ENCODE measurements around the gene TMEM184A. TPM values are rescaled to one million over a fixed set of nuclear protein-coding genes. Genes with fewer than 3 reads are reported as not detected.

The TMEM184A gene
- total and polyA plus RNA-seq, 2 of the 8 experiments (the other 6 are each of a cell fraction or from before 2014, with no cell fraction given), result 1.8 to 2.1 TPM

- H3K36me3 ChIP-seq (ENCODE audit: control insufficient read depth in 2 of 4, insufficient read depth in 4 of 4, low read length in 3 of 4), result no peaks in the 10 kb centered on the region; a peak in 1 of 8 replicates
- H3K18ac ChIP-seq (ENCODE audit: extremely low read depth, low read length), result no peak overlapping the region
- no peaks in the 10 kb centered on the region for H3K23me2 ChIP-seq (ENCODE audit: low read depth, low read length)
- H3K79me1 ChIP-seq (ENCODE audit: low read depth, low read length), result no peaks in the 10 kb centered on the region
- no peak overlapping the region for H2BK20ac ChIP-seq (ENCODE audit: low read length)
- H4K5ac ChIP-seq (ENCODE audit: insufficient read length, low read depth, low read length), result no peak overlapping the region
- H2AFZ ChIP-seq (ENCODE audit: low read length), result no peak overlapping the region
- H3K27me3 ChIP-seq (replicated peaks in 1 of 4; ENCODE audit: control insufficient read depth in 3 of 4, extremely low read depth in 1 of 4, insufficient read depth in 3 of 4, low read length in 3 of 4), result no peaks in the 10 kb centered on the region
- ChIA-PET CTCF (ENCODE audit: partially characterized antibody) (interaction anchor here (0.8 to 3.2 kb wide), 8 partner anchors 7 to 105 kb away, joined by 3 to 18 read pairs (median 4); no protein-coding TSS in a partner anchor), POLR2A (ENCODE audit: partially characterized antibody) (interaction anchor here (1.0 to 2.3 kb wide), 2 partner anchors 16 to 24 kb away, joined by 6 to 8 read pairs; no protein-coding TSS in a partner anchor)
- H4K20me1 ChIP-seq (replicated peaks in 1 of 2; ENCODE audit: control insufficient read depth in 1 of 2, insufficient read depth in 2 of 2, low read length in 2 of 2), result no peaks in the 10 kb centered on the region
- no peak overlapping the region for H3K4ac ChIP-seq (replicated peaks; ENCODE audit: insufficient read length, low read depth, low read length)
- no peak overlapping the region; the same call in 1 of the 2 replicates for H3K27ac ChIP-seq (ENCODE audit: low read depth, low read length)
- H3K23ac ChIP-seq (ENCODE audit: insufficient read length), result no peak overlapping the region
- no peak overlapping the region for H3K9ac ChIP-seq (replicated peaks in 1 of 4; ENCODE audit: extremely low read depth in 1 of 4, low read depth in 3 of 4, low read length in 3 of 4)
- H3K56ac ChIP-seq (replicated peaks; ENCODE audit: insufficient read length, low read depth, low read length), result no peak overlapping the region
- H2BK120ac ChIP-seq (replicated peaks; ENCODE audit: low read depth, low read length), result no peak overlapping the region
- H2BK5ac ChIP-seq (ENCODE audit: low read depth, low read length), result 0 out of 2 replicates have a peak overlapping the region, but pooled peaks have one; percentile 16
- H3K4me3 ChIP-seq (ENCODE audit: extremely low read depth in 1 of 4, insufficient read depth in 2 of 4, low read depth in 3 of 4, low read length in 4 of 4), result no peak overlapping the region
- H3K4me2 ChIP-seq (ENCODE audit: insufficient read depth in 1 of 2, low read depth in 2 of 2, low read length in 2 of 2), result no peak overlapping the region
- H4K91ac ChIP-seq (replicated peaks; ENCODE audit: insufficient read length, low read length), result peak overlapping the region; percentile 5
- no peak overlapping the region for H3K14ac ChIP-seq (ENCODE audit: insufficient read length)
- peak overlapping the region; percentile 28; the same call in 1 of the 2 replicates for H4K8ac ChIP-seq (ENCODE audit: extremely low read depth, insufficient read depth, low read length)
- no peak for DNase-seq (ENCODE audit: low read depth in 1 of 2, low spot score in 2 of 2)
- H2AK5ac ChIP-seq (ENCODE audit: low read depth, low read length), result no peak overlapping the region
- FAIRE-seq, result no peak
- peak overlapping the region; percentile 75; the same call in 1 of the 2 replicates for H2BK12ac ChIP-seq (ENCODE audit: low read depth, low read length)
- WGBS, 2 experiments (ENCODE audit: extremely low coverage in 1 of 2, insufficient coverage in 1 of 2, insufficient read length in 1 of 2, insufficient replicate concordance in 2 of 2, low coverage in 1 of 2, low lambda C conversion rate in 2 of 2, missing lambda C conversion rate in 1 of 2), result 89% methylated on average over 28 of the region's 28 CpGs; no CpG with 5 or more reads in 1 of the 2 experiments
- H3K4me1 ChIP-seq (replicated peaks in 1 of 4; ENCODE audit: control insufficient read depth in 3 of 4, insufficient read depth in 4 of 4, low read length in 3 of 4), result peaks cover 0 to 14% (median 10%) of the 10 kb centered on the region in 4 experiments; a peak in 6 of 7 replicates
- no peak for TF ChIP-seq SRF (IDR thresholded peaks at IDR 0.05; ENCODE audit: low read depth, low read length)
- no peak for TF ChIP-seq GTF2F1 (IDR thresholded peaks at IDR 0.05; ENCODE audit: borderline replicate concordance, low read depth, low read length)
- TF ChIP-seq EP300 (IDR thresholded peaks at IDR 0.05; ENCODE audit: borderline replicate concordance in 1 of 2, low read depth in 2 of 2, low read length in 2 of 2), result no peak
- TF ChIP-seq CBX8 (IDR thresholded peaks at IDR 0.05; ENCODE audit: borderline replicate concordance, low read depth, low read length), result no peak
- no peak for TF ChIP-seq RBBP5 (IDR thresholded peaks at IDR 0.05; ENCODE audit: borderline replicate concordance, low read depth, low read length)
- TF ChIP-seq SP1 (IDR thresholded peaks at IDR 0.05; ENCODE audit: low read depth, low read length), result no peak
- H2BK15ac ChIP-seq (ENCODE audit: low read length), result no peak overlapping the region
- no peaks in the 10 kb centered on the region for H3K79me2 ChIP-seq (ENCODE audit: control insufficient read depth in 1 of 2, insufficient read depth in 2 of 2, low read length in 2 of 2)
- no peaks in the 10 kb centered on the region for H3K9me3 ChIP-seq (ENCODE audit: insufficient read depth in 2 of 2, low read depth in 1 of 2, low read length in 1 of 2)
Measured at GRCh38 chr7:1559626-1560590, 3.9 kb upstream of the TMEM184A start.
